Measurements from ENCODE around the gene COL15A1.

Gene COL15A1

GRCh38 chr9:99040251-99040900 is 96.7 kb downstream of the COL15A1 start:
- no peak for DNase-seq (ENCODE audit: low spot score)
- TF ChIP-seq CTCF (IDR thresholded peaks at IDR 0.05; ENCODE audit: borderline replicate concordance, control extremely low read depth, extremely low read depth, insufficient read depth, missing control alignments), result no peak
- in situ Hi-C loops (cut with MboI; ENCODE audit: low sequenced_read_pairs, unreplicated experiment), result no loop called here

GRCh38 chr9:99040911-99041582 is 97.3 kb downstream of the COL15A1 start:
- in situ Hi-C loops (cut with MboI; ENCODE audit: low sequenced_read_pairs, unreplicated experiment), result no loop called here
- no peak for TF ChIP-seq CTCF (IDR thresholded peaks at IDR 0.05; ENCODE audit: borderline replicate concordance, control extremely low read depth, extremely low read depth, insufficient read depth, missing control alignments)
- no peak for DNase-seq (ENCODE audit: low spot score)

- in situ Hi-C loops (cut with MboI; ENCODE audit: low sequenced_read_pairs, unreplicated experiment), result no loop called here
Measured at GRCh38 chr9:99041618-99042017, 97.9 kb downstream of the COL15A1 start.

GRCh38 chr9:99042620-99043019 is 98.9 kb downstream of the COL15A1 start:
- in situ Hi-C loops (cut with MboI; ENCODE audit: low sequenced_read_pairs, unreplicated experiment), result no loop called here
- DNase-seq (ENCODE audit: low spot score), result no peak
- no peak for TF ChIP-seq CTCF (IDR thresholded peaks at IDR 0.05; ENCODE audit: borderline replicate concordance, control extremely low read depth, extremely low read depth, insufficient read depth, missing control alignments)

More at GRCh38 chr9:99041618-99042017, 97.9 kb downstream of the COL15A1 start:
- DNase-seq (ENCODE audit: low spot score), result no peak
- no peak for TF ChIP-seq CTCF (IDR thresholded peaks at IDR 0.05; ENCODE audit: borderline replicate concordance, control extremely low read depth, extremely low read depth, insufficient read depth, missing control alignments)

GRCh38 chr9:99044827-99045226 is 101.1 kb downstream of the COL15A1 start:
- TF ChIP-seq CTCF (IDR thresholded peaks at IDR 0.05; ENCODE audit: borderline replicate concordance, control extremely low read depth, extremely low read depth, insufficient read depth, missing control alignments), result no peak
- in situ Hi-C loops (cut with MboI; ENCODE audit: low sequenced_read_pairs, unreplicated experiment), result no loop called here
- DNase-seq (ENCODE audit: low spot score), result no peak

GRCh38 chr9:99046068-99046467 is 102.4 kb downstream of the COL15A1 start:
- in situ Hi-C loops (cut with MboI; ENCODE audit: low sequenced_read_pairs, unreplicated experiment), result no loop called here
- no peak for DNase-seq (ENCODE audit: low spot score)
- no peak for TF ChIP-seq CTCF (IDR thresholded peaks at IDR 0.05; ENCODE audit: borderline replicate concordance, control extremely low read depth, extremely low read depth, insufficient read depth, missing control alignments)

All from GM13976 (cell line).